Measurements from ENCODE around the gene ETS2.

ETS2 gene

DNA sequence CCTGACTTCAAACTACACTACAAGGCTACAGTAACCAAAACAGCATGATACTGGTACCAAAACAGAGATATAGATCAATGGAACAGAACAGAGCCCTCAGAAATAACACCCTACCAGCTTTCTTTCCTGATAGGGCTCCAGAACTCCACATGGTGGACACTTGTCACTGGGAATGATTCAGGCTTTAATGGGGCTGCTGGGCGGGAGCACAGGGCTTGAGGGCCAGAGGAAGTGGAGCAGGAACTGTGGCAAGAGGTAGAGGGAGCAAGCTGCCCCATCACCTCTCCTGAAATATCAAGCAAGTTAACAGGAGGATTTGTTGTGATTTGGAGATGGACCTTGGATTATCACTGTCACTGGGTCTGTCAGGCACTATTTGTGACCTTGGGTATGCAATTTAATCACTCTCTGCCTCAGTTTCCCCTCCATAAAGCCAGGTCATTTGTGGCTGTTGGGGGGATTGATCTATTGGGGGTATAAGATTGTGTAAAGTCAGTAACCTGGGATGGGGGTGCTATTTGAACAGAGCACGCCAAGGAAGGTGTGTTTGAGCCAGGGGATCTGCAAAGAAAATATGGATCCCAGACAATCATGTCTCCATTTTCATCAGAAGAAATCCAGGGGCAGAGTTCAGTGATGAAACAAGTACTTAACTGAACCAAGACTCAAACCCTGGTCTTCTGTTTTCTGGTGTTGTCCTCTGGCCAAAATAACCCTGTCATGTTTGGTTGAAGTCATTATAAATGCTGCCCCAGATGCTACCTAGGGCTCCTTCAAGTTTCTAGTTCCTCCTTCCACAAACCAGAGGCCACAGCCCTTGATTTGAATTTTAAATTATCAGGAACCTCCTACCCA, 25.2 kb downstream of the ETS2 start:
- ATAC-seq, result no peak
- peak overlapping the region; percentile 41 for H3K27ac Mint-ChIP-seq

DNA sequence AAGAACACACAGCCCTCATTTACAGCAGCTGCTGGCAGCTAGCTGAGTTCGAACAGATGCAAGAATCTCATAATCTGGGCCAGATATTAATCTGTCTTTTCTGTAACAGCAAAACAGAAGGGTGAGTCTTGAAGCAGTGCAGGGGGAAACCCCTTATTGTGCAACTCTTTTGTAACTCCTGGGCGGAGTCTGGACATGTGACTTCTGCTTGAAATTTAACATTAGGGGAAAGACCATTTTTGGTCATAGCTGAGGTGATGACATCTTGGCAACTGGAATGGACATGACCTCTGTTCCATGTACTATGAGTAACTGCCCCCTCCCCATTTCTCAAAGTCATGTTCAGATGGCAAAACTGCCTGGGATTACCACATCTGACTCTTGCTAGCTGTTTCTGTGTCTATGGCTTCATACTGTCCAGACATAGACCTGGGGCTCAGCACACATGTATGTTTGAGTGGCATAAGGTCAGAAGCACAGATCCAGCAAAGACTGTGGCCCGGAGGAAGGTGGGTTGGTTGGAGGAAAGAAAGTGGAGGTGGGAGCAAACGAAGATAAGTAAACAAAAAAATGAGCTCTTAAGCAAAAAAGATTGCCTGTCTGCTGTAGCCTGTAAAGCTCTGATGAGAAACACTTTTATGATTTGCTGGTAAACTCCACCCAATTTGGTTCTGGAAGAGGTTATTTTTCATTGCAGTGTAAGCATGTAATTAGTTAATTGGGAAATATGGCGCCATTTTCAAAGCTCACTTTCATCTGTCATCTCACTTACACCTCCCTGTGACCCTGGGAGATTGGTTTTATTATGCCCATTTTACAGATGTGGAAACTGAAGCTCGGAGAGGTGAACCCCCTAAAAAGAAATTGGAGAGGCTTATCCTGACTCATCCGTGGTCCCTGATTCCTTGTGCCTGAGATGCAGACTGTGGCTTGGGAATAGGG, 26.1 kb downstream of the ETS2 start:
- ATAC-seq (peak; percentile 92), DNase-seq (ENCODE audit: low spot score in 2 of 2) (peak in 1 of 2 donors; percentile 61)
- H3K4me3 Mint-ChIP-seq, result no peak overlapping the region
- no peaks in the 10 kb centered on the region for H3K36me3 Mint-ChIP-seq
- H3K9me3 Mint-ChIP-seq, result no peaks in the 10 kb centered on the region
- peaks cover 17% of the 10 kb centered on the region for H3K4me1 Mint-ChIP-seq
- peak overlapping the region; percentile 41 for H3K27ac Mint-ChIP-seq

More for the DNA sequence above, 25.2 kb downstream of the ETS2 start:
- peaks cover 17% of the 10 kb centered on the region for H3K4me1 Mint-ChIP-seq
- H3K9me3 Mint-ChIP-seq, result no peaks in the 10 kb centered on the region
- no peak for DNase-seq (ENCODE audit: low spot score in 2 of 2)
- H3K36me3 Mint-ChIP-seq, result no peaks in the 10 kb centered on the region
- H3K4me3 Mint-ChIP-seq, result no peak overlapping the region

DNA sequence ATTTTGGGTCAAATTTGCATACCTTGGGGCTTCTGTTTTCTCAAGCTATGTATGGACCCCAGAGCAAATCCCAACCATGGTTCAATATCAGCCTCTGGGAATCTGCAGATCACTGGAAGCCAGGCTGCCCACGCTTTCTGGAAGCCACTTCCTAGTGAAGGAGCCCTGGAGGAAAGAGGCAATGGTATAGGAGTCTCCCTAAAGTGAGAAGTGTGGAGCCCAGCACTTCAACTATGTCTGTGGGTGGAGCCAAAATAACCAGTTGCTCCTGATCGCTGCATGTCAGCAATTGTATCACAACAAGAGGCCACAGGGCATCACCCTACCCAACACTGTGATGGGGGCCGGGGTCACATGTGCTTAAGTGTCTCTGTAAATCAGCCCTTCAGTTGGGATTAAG, 26.9 kb downstream of the ETS2 start:
- Mint-ChIP-seq H3K27ac (no peak overlapping the region), H3K4me1 (peaks cover 17% of the 10 kb centered on the region), H3K4me3 (no peak overlapping the region), H3K9me3 (no peaks in the 10 kb centered on the region), H3K36me3 (no peaks in the 10 kb centered on the region)
- DNase-seq (ENCODE audit: low spot score in 2 of 2) (no peak), ATAC-seq (no peak)

DNA sequence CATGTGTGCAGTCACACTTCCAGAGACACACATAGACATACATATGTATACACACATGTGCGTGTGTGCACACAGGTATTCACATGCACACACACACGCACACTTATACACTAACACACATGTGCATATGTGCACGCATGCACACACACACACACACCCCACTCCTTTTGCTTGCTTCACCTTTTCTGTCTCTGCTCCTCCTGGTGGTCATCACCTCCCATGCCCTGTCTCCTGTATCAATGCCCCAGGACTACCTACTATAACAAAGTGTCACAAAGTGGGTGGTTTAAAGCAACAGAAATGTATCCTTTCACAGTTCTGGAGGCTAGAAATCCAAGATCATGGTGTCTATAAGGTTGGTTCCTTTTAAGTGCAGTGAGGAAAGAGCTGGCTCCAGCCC, 27.4 kb downstream of the ETS2 start:
- Mint-ChIP-seq H3K36me3 (no peaks in the 10 kb centered on the region), H3K4me1 (peaks cover 20% of the 10 kb centered on the region), H3K4me3 (no peak overlapping the region), H3K27ac (no peak overlapping the region), H3K9me3 (no peaks in the 10 kb centered on the region)
- no peak for DNase-seq (ENCODE audit: low spot score in 2 of 2)
- ATAC-seq, result no peak

DNA sequence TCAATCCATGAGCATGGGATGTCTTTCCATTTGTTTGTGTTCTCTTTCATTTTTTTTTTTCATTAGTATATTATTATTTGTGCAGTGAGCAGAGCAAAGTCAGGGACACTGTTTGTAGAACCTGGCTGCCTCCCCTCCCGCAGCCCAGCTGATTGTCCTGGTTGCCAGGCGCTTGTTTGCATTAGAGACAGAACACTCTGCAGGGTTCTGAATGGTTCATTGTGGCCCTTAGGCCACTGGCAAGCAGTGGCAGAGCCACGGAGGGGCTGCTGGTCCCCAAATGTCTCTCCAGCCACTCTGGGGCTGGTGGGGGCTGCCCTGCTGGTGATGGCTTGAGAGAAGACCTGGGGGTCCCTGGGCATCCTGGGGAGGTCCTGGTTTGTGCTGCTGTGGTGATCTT, 29.0 kb downstream of the ETS2 start:
- Mint-ChIP-seq H3K9me3 (no peaks in the 10 kb centered on the region), H3K36me3 (no peaks in the 10 kb centered on the region), H3K4me1 (peaks cover 30% of the 10 kb centered on the region), H3K4me3 (no peak overlapping the region), H3K27ac (no peak overlapping the region)
- no peak for DNase-seq (ENCODE audit: low spot score in 2 of 2)
- ATAC-seq, result no peak

DNA sequence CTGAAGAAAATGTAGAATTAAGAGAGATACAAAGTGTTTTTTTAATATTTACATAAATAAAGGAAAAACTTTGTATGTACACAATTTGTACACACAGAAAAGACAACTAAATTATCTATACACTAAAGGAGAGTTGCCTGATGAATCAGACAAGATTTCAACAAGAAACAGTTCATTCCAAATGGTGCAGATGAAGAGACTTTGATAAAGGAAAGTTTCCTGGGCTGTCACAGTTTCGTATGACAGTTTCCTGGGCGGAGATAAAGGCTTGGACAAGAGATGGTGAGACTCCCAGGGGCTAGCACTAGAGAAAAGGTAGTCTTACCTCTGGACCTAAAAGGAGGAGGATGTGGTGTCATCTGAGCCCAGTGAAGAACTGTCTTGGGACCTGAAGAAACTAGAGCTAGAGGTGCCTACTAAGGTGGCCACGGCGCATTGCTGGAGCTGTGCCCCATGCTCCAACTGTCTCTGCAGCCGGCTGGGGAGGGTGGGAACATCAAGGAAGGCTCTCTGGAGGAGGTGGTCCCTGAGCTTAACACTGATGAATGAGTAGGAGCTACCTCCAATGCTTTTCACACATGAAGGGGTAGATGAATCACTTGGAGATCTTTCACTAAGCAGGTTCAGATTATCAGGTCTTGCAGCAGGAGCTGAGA, 32.2 kb downstream of the ETS2 start:
- no peak for DNase-seq (ENCODE audit: low spot score in 2 of 2)
- no peaks in the 10 kb centered on the region for H3K9me3 Mint-ChIP-seq
- no peak overlapping the region for H3K27ac Mint-ChIP-seq
- peaks cover 21% of the 10 kb centered on the region for H3K4me1 Mint-ChIP-seq
- ATAC-seq, result no peak
- H3K36me3 Mint-ChIP-seq, result no peaks in the 10 kb centered on the region
- no peak overlapping the region for H3K4me3 Mint-ChIP-seq

DNA sequence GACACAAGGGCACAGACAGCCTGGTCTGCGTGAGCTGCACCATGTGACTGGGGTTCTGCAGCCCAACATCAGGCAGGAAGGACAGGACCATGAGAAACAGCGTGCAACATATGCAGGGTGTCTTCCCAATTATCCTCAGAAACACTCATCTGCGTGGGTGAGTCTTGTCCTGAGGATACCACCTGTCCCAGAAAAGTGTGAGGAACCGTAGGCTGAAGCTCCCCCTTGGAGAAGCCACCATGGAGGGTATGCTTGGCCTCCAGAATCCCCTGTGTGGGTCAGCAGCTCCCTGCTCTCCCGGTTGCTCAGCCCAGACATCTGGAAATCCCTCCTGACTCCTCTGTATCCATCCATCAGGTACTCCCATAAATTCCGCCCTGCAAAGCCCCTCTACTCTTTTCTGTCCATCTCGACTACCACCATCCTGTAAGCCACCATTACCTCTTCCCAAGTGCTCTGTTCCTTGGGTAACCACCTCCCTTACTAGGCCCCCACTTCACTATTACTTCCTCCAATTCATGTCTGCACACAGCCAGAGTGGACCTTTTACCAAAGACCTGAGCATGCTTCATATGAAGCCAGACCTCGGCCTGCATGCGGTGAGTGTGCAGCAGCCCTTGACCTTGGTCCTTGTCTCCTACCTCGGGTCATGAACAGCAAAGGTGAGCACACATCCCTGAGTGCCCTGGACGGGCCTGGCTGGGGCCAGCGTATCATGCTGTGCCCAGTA, 33.0 kb downstream of the ETS2 start:
- no peak for ATAC-seq
- no peaks in the 10 kb centered on the region for H3K9me3 Mint-ChIP-seq
- H3K4me1 Mint-ChIP-seq, result peaks cover 21% of the 10 kb centered on the region
- H3K27ac Mint-ChIP-seq, result no peak overlapping the region
- no peaks in the 10 kb centered on the region for H3K36me3 Mint-ChIP-seq
- no peak for DNase-seq (ENCODE audit: low spot score in 2 of 2)
- no peak overlapping the region for H3K4me3 Mint-ChIP-seq

DNA sequence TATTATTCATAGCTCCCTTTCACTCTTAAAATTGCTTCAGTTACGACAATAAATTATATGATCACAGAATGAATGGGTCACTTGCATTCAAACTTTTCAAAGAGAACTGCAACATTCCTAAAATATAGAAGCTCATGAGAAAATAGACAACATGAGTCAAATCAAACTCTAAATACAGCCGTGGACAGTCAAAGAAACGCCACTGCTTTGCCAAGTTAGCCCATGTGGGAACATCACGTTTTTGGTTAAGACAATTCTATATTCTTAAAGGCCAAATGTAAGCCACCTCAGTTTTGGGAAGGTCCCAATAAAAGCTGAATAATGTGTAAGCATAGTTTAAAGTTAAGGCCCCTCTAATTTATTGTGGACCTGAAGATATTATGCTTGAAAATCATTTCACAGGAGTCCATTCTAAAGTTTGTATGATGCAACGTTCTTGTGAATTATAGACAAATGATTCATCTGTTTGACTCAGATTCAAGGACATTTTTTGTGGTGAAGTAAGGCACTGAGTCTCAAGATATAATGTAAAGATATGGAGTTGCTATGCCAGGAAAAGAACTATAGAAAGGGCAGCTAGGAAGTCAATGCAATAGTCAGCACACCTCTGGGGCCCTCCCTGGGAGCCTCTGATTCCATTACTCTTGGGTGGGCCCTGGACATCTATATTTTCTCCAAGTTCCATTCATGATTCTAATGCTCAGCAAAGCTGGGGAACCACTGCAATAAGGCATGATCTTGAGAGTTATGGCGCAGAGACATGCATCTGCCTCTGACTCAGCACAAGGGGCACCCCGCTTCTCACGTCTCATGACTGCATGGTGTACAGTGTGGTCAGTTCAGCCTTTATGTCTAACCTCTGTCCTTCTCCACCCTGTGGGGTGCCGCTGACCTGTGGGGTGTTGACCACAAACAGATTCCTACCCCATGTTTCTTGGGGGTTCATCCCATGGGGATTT, 33.9 kb downstream of the ETS2 start:
- Mint-ChIP-seq H3K36me3 (no peaks in the 10 kb centered on the region), H3K4me3 (no peak overlapping the region), H3K4me1 (peaks cover 21% of the 10 kb centered on the region), H3K9me3 (no peaks in the 10 kb centered on the region), H3K27ac (no peak overlapping the region)
- DNase-seq (ENCODE audit: low spot score in 2 of 2) (no peak), ATAC-seq (peak; percentile 91)

DNA sequence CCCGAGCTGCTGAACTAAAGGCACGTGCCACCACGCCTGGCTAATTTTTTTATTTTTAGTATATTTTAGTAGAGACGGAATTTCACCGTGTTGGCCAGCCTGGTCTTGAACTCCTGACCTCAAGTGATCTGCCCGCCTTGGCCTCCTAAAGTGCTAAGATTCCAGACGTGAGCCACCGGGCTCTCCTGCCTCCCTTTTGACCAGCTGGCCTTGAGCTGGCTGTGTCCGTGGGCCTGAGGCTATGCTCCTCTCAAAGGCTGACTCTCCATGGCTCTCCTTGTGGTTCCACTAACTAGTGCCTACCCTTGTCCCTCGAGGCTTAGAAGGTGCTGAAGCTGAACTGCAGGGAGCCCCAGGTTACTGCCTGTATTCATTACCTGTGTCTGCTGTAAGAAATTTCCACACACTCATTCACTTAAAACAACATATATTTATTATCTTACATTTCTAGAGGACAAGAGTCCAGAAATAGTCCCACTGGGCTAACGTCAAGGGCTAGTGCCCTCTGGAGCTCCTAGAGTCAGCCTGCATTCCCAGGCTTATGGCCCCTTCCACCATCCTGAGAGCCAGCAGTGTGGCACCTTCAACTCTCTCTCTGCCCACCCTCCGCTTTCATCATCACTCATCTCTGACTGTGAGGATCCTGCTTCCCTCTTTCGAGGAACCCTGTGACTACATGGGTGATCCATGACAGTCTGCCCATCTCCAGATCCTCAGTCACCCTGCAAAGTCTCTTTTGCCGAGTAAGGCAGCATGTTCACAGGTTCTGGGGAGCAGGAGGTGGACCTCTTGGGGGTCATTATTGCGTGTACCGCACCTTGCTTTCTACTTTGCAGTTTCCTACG, 34.9 kb downstream of the ETS2 start:
- ATAC-seq (no peak), DNase-seq (ENCODE audit: low spot score in 2 of 2) (no peak)
- Mint-ChIP-seq H3K4me3 (no peak overlapping the region), H3K9me3 (no peaks in the 10 kb centered on the region), H3K36me3 (no peaks in the 10 kb centered on the region), H3K27ac (peak overlapping the region; percentile 20), H3K4me1 (peaks cover 21% of the 10 kb centered on the region)

DNA sequence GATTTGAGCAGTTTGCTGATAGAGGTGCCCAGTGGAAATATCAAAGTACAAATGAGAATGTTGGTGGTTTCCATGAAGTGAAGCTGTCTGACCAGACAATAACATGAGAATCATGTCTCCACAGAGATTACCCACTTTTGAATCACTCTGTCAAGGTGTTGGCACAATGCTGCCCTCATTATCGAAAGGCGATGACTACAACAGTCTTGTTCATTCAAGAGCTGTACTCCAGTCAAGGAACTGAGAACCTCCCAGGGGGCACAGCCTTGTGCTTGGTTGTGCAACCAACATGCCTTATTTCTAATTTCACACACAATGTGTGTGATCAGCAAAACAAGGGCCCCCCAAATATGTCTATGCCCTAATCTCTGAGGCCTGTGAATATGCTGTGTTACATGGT, 35.7 kb downstream of the ETS2 start:
- H3K27ac Mint-ChIP-seq, result no peak overlapping the region

DNA sequence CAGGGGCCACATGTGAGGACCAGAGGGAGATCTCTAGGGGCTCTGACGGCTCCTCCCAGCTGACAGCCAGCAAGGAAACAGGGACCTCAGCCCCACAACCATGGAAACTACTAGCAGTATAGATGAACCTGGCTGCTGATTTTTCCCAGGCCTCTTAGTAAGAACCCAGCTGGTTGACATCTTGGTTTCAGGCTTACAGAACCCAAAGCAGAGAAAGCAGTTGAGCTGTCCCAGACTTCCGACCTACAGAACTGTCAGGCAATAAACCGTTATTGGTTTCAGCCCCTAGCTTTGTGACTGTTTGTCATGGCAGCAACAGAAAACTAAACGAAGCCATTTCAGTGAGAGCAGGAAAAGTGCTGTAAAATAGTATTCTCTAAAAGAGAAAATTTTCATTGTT, 36.4 kb downstream of the ETS2 start:
- no peak for ATAC-seq
- Mint-ChIP-seq H3K27ac (no peak overlapping the region), H3K36me3 (no peaks in the 10 kb centered on the region), H3K4me1 (peaks cover 21% of the 10 kb centered on the region), H3K4me3 (no peak overlapping the region), H3K9me3 (no peaks in the 10 kb centered on the region)
- DNase-seq (ENCODE audit: low spot score in 2 of 2), result no peak

More for the DNA sequence above, 35.7 kb downstream of the ETS2 start:
- Mint-ChIP-seq H3K4me1 (peaks cover 21% of the 10 kb centered on the region), H3K4me3 (no peak overlapping the region), H3K36me3 (no peaks in the 10 kb centered on the region), H3K9me3 (no peaks in the 10 kb centered on the region)
- peak; percentile 57 for ATAC-seq
- DNase-seq (ENCODE audit: low spot score in 2 of 2), result no peak

DNA sequence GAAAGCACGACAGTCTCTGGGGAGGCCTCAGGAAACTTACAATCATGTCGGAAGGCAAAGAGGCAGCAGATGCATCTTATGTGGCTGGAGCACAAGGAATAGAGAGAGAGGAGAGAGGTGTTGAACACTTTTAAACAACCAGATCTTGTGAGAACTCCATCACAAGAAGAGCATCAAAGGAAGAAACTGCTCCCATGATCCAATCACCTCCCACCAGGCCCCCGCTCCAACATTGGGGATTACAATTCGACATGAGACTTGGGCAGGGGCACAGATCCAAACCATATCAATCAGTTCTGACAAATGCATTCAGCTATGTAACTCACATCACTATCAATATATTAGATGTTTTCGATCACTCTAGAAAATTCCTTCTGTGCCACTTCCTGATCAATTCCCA, 37.6 kb downstream of the ETS2 start:
- no peaks in the 10 kb centered on the region for H3K36me3 Mint-ChIP-seq
- H3K9me3 Mint-ChIP-seq, result no peaks in the 10 kb centered on the region
- no peak overlapping the region for H3K4me3 Mint-ChIP-seq
- no peak for DNase-seq (ENCODE audit: low spot score in 2 of 2)
- no peak overlapping the region for H3K27ac Mint-ChIP-seq
- ATAC-seq, result no peak
- peaks cover 15% of the 10 kb centered on the region for H3K4me1 Mint-ChIP-seq

DNA sequence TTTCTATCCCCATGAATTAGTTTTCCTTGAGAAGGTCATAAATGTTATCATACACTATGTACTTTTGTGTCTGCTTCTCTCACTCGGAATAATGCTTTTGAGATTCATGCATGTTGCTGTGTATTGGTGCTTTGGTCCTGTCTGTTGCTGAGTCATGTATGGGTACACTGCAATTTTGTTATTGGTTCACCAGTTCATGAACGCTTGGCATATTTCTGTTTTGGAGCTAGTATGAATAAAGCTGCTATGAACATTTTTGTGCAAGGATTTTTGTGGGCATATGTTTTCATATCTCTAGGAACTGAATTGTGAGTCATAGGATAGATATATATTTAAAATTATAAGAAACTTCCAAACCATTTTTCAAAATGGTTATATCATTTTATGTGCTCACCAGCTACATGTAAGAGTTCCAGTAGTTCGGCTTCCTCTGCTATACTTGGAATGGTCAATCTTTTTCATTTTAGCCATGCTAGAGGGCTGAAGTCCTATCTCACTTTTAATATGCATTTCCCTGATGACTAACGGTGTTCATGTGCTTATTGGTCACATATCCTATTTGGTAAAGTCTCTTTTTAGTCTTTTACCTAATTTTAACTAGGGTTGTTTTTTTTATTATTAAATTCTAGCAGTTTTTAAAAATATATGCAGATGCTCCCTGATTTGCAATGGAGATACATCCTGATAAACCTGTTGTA, 38.2 kb downstream of the ETS2 start:
- DNase-seq (ENCODE audit: low spot score in 2 of 2) (no peak), ATAC-seq (no peak)
- Mint-ChIP-seq H3K9me3 (no peaks in the 10 kb centered on the region), H3K4me1 (peaks cover 10% of the 10 kb centered on the region), H3K4me3 (no peak overlapping the region), H3K36me3 (no peaks in the 10 kb centered on the region), H3K27ac (no peak overlapping the region)

Data from stimulated activated effector memory CD8-positive, alpha-beta T cell treated with anti-CD3 and anti-CD28 coated beads, Interleukin-12 subunit alpha, Interleukin-12 subunit beta, amount 100 ng/mL, for 72 hours (primary cell).